ENCODE measurements around the gene PTPN7. TPM values are rescaled to one million over a fixed set of nuclear protein-coding genes. Genes with fewer than 3 reads are reported as not detected.
"Not testable (repeated sequence)": the region's sequence is repeated elsewhere in the genome, so short reads cannot be mapped to it uniquely, and the experiment has no call there.

PTPN7 gene
- total RNA-seq, 1 experiment from 2014 or later, result not detected

- DNase-seq (ENCODE audit: low read depth), result no peak
Measured at GRCh38 chr1:202154148-202154765, 6.1 kb downstream of the PTPN7 start.

- no peak for DNase-seq (ENCODE audit: low read depth)
Measured at GRCh38 chr1:202153284-202153683, 7.1 kb downstream of the PTPN7 start.

- DNase-seq (ENCODE audit: low read depth), result no peak
Measured at GRCh38 chr1:202152399-202152798, 8.0 kb downstream of the PTPN7 start.

GRCh38 chr1:202151045-202151444, 9.4 kb downstream of the PTPN7 start:
- DNase-seq (ENCODE audit: low read depth), result no peak

GRCh38 chr1:202150602-202151001, 9.8 kb downstream of the PTPN7 start:
- no peak for DNase-seq (ENCODE audit: low read depth)

- no peak for DNase-seq (ENCODE audit: low read depth)
Measured at GRCh38 chr1:202150187-202150586, 10.2 kb downstream of the PTPN7 start.

- no peak for DNase-seq (ENCODE audit: low read depth)
Measured at GRCh38 chr1:202149566-202149965, 10.8 kb downstream of the PTPN7 start.

- no peak for DNase-seq (ENCODE audit: low read depth)
Measured at GRCh38 chr1:202148391-202148790, 12.0 kb downstream of the PTPN7 start.

GRCh38 chr1:202146993-202147392, 13.4 kb downstream of the PTPN7 start:
- DNase-seq (ENCODE audit: low read depth), result no peak

GRCh38 chr1:202146279-202146678, 14.1 kb downstream of the PTPN7 start:
- no peak for DNase-seq (ENCODE audit: low read depth)

- not testable (repeated sequence) for DNase-seq (ENCODE audit: low read depth)
Measured at GRCh38 chr1:202145744-202146140, 14.7 kb downstream of the PTPN7 start.

- DNase-seq (ENCODE audit: low read depth), result no peak
Measured at GRCh38 chr1:202145068-202145743, 15.2 kb downstream of the PTPN7 start.

GRCh38 chr1:202144402-202145067, 15.9 kb downstream of the PTPN7 start, which contains the start of gene ARL8A:
TSS of gene ARL8A (minus strand) at chr1:202144737. CDS start at chr1:202144572, 165 bp downstream.
- peak; percentile 21 for DNase-seq (ENCODE audit: low read depth)

- DNase-seq (ENCODE audit: low read depth), result no peak
Measured at GRCh38 chr1:202143768-202144401, 16.5 kb downstream of the PTPN7 start.

GRCh38 chr1:202143011-202143767, 17.2 kb downstream of the PTPN7 start:
- DNase-seq (ENCODE audit: low read depth), result no peak

GRCh38 chr1:202141468-202141867, 18.9 kb downstream of the PTPN7 start:
- not testable (repeated sequence) for DNase-seq (ENCODE audit: low read depth)

GRCh38 chr1:202140833-202141232, 19.6 kb downstream of the PTPN7 start:
- no peak for DNase-seq (ENCODE audit: low read depth)

GRCh38 chr1:202135221-202135721, 25.1 kb downstream of the PTPN7 start:
- peak; percentile 59 for DNase-seq (ENCODE audit: low read depth)

GRCh38 chr1:202134645-202135172, 25.7 kb downstream of the PTPN7 start:
- DNase-seq (ENCODE audit: low read depth), result no peak

GRCh38 chr1:202133989-202134388, 26.4 kb downstream of the PTPN7 start:
- DNase-seq (ENCODE audit: low read depth), result no peak

GRCh38 chr1:202133496-202133895, 26.9 kb downstream of the PTPN7 start:
- DNase-seq (ENCODE audit: low read depth), result no peak

Data from HT1080 (cell line).